GM19351 (cell line): ENCODE results near the gene RSPO3.
A peak's percentile ranks its signal among the peaks of the same experiment; 100 is the strongest.

Experiments used
- ATAC-seq: cut with Tn5 transposase; IDR thresholded peaks from one replicate; pipeline ENCODE4 v1.9.1; 2021; ENCODE audit warnings: mild to moderate bottlenecking, moderate library complexity; ENCODE audit not compliant: unreplicated experiment

Gene RSPO3

GRCh38 chr6:127154509-127154908 lies 36.0 kb downstream of the RSPO3 start:
- ATAC-seq = no peak

GRCh38 chr6:127160484-127160883 lies 42.0 kb downstream of the RSPO3 start:
- no peak for ATAC-seq

- no peak for ATAC-seq
Observed at GRCh38 chr6:127162836-127163235, 44.4 kb downstream of the RSPO3 start.

- ATAC-seq = no peak
Observed at GRCh38 chr6:127164036-127164435, 45.6 kb downstream of the RSPO3 start.

GRCh38 chr6:127164565-127164964 lies 46.1 kb downstream of the RSPO3 start:
- ATAC-seq = no peak

GRCh38 chr6:127173156-127173940 lies 54.9 kb downstream of the RSPO3 start:
- no peak for ATAC-seq

GRCh38 chr6:127176146-127176545 lies 57.7 kb downstream of the RSPO3 start:
- no peak for ATAC-seq

- ATAC-seq = no peak
Observed at GRCh38 chr6:127177030-127177922, 58.8 kb downstream of the RSPO3 start.

GRCh38 chr6:127177923-127178231 lies 59.4 kb downstream of the RSPO3 start:
- ATAC-seq = no peak

- ATAC-seq = no peak
Observed at GRCh38 chr6:127178746-127179145, 60.3 kb downstream of the RSPO3 start.

- no peak for ATAC-seq
Observed at GRCh38 chr6:127180426-127180825, 62.0 kb downstream of the RSPO3 start.

- ATAC-seq = no peak
Observed at GRCh38 chr6:127182501-127182900, 64.0 kb downstream of the RSPO3 start.

GRCh38 chr6:127185437-127185995 lies 67.0 kb downstream of the RSPO3 start:
- no peak for ATAC-seq

- ATAC-seq = peak; percentile 80
Observed at GRCh38 chr6:127186889-127187288, 68.4 kb downstream of the RSPO3 start.

- ATAC-seq = no peak
Observed at GRCh38 chr6:127188744-127189143, 70.3 kb downstream of the RSPO3 start.

GRCh38 chr6:127190552-127190951 lies 72.1 kb downstream of the RSPO3 start:
- peak; percentile 61 for ATAC-seq

GRCh38 chr6:127191716-127192115 lies 73.2 kb downstream of the RSPO3 start:
- no peak for ATAC-seq

- ATAC-seq = no peak
Observed at GRCh38 chr6:127192911-127193541, 74.6 kb downstream of the RSPO3 start.

GRCh38 chr6:127195833-127196232 lies 77.4 kb downstream of the RSPO3 start:
- no peak for ATAC-seq

GRCh38 chr6:127198549-127198948 lies 80.1 kb downstream of the RSPO3 start:
- ATAC-seq = no peak

- no peak for ATAC-seq
Observed at GRCh38 chr6:127199470-127199869, 81.0 kb downstream of the RSPO3 start.
